ENCODE results near the gene HSPG2.

HSPG2 gene

DNA sequence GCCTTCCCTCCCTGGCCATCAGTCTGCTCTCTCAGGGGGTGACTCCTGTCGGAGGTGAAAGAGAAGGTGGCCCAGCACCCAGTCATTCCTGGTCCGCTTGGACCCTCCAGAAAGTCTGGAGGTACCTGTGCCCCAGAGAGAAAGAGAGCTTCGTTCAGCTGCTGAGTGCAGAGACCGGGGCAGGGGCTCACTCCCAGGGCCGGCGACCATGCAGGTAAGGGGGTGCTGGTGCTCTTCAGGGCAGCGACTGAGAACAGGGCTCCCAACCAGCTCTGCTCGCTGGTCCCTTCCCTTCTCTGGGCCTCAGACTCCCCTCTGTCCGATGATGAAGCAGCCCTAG lies 30.1 kb downstream of the HSPG2 start:
- no peaks in the 10 kb centered on the region for H4K20me1 ChIP-seq (ENCODE audit: insufficient read depth, low read length)
- H3K27ac ChIP-seq (ENCODE audit: low read depth, low read length, poor library complexity, severe bottlenecking), result no peak overlapping the region

DNA sequence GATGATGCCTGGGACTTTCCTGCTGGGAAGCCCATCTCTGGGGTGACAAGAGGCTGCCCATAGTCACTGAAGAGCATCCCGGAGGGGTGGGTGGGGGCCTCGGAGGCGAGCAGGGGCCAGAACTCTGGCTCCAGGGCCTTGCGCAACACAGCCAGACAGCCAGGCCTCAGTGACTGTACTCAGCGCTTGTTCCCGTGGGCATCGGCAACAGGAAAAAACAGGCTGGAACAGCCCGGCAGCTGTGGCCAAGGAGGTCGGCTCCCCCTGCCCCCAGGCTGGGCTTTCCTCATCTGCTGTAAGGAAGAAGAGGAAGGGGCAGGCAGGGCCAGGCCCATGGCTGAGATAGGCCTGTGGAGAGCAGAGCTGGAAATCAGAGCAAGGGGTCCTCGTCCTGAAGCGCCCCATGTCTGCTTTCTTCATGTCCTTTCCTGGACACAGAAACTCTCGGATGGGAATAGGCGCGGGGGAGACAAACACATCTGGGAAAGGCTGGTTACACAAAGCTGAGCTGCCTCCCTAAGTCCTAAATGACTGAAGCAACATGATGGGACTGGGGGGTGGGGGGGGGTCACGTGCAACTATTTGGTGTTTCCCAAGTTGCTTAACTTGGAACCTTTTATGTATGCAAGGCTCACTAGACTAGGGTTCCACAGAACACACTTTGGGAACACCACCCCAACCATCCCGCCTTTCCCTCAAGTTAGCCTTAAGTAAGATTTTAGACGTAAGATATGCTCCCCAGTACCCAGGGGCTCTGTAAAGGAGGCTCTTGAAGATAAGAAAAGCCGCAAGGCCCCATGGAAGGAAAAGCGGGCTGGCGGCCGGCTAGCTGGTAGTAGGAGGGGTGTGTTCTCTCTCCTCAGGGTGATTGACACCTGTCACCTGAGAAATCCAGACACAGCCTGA lies 30.7 kb downstream of the HSPG2 start:
- Histone ChIP-seq H3K4me3 (ENCODE audit: low read depth, low read length, poor library complexity, severe bottlenecking) (no peak overlapping the region), H4K20me1 (ENCODE audit: insufficient read depth, low read length) (no peaks in the 10 kb centered on the region), H3K27me3 (ENCODE audit: insufficient read depth, low read length) (peaks cover 3% of the 10 kb centered on the region; the same call in 1 of the 2 replicates), H2AFZ (ENCODE audit: low read length) (no peak overlapping the region), H3K9me2 (ENCODE audit: low read depth, low read length) (no peaks in the 10 kb centered on the region), H3K79me2 (ENCODE audit: insufficient read depth, low read length) (no peaks in the 10 kb centered on the region), H3K4me2 (ENCODE audit: low read length) (no peak overlapping the region), H3K9me3 (ENCODE audit: low read length) (no peaks in the 10 kb centered on the region), H3F3A (ENCODE audit: insufficient read depth, low read length) (no peaks in the 10 kb centered on the region), H3K27ac (ENCODE audit: low read depth, low read length, poor library complexity, severe bottlenecking) (no peak overlapping the region), H3K9ac (ENCODE audit: low read length) (no peak overlapping the region), H3K36me3 (ENCODE audit: insufficient read depth, low read length) (no peaks in the 10 kb centered on the region), H3K4me1 (ENCODE audit: insufficient read depth, low read length, severe bottlenecking) (no peaks in the 10 kb centered on the region)
- TF ChIP-seq EZH2 (IDR thresholded peaks at IDR 0.05; ENCODE audit: borderline replicate concordance, low read length), result no peak
- TF ChIP-seq, protein P1, sequence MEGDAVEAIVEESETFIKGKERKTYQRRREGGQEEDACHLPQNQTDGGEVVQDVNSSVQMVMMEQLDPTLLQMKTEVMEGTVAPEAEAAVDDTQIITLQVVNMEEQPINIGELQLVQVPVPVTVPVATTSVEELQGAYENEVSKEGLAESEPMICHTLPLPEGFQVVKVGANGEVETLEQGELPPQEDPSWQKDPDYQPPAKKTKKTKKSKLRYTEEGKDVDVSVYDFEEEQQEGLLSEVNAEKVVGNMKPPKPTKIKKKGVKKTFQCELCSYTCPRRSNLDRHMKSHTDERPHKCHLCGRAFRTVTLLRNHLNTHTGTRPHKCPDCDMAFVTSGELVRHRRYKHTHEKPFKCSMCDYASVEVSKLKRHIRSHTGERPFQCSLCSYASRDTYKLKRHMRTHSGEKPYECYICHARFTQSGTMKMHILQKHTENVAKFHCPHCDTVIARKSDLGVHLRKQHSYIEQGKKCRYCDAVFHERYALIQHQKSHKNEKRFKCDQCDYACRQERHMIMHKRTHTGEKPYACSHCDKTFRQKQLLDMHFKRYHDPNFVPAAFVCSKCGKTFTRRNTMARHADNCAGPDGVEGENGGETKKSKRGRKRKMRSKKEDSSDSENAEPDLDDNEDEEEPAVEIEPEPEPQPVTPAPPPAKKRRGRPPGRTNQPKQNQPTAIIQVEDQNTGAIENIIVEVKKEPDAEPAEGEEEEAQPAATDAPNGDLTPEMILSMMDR (IDR thresholded peaks at IDR 0.05; ENCODE audit: low read length), result no peak

More for the DNA sequence above, 30.1 kb downstream of the HSPG2 start:
- H3K4me1 ChIP-seq (ENCODE audit: insufficient read depth, low read length, severe bottlenecking), result no peaks in the 10 kb centered on the region
- no peaks in the 10 kb centered on the region for H3F3A ChIP-seq (ENCODE audit: insufficient read depth, low read length)
- H2AFZ ChIP-seq (ENCODE audit: low read length), result no peak overlapping the region
- peaks cover under 1% of the 10 kb centered on the region; the same call in 1 of the 2 replicates for H3K27me3 ChIP-seq (ENCODE audit: insufficient read depth, low read length)
- H3K9me3 ChIP-seq (ENCODE audit: low read length), result no peaks in the 10 kb centered on the region
- no peak overlapping the region for H3K4me3 ChIP-seq (ENCODE audit: low read depth, low read length, poor library complexity, severe bottlenecking)
- no peaks in the 10 kb centered on the region for H3K36me3 ChIP-seq (ENCODE audit: insufficient read depth, low read length)
- no peak overlapping the region for H3K9ac ChIP-seq (ENCODE audit: low read length)
- TF ChIP-seq EZH2 (IDR thresholded peaks at IDR 0.05; ENCODE audit: borderline replicate concordance, low read length), result no peak
- TF ChIP-seq, protein P1 (IDR thresholded peaks at IDR 0.05; ENCODE audit: low read length), result no peak
- no peaks in the 10 kb centered on the region for H3K79me2 ChIP-seq (ENCODE audit: insufficient read depth, low read length)
- H3K4me2 ChIP-seq (ENCODE audit: low read length), result no peak overlapping the region
- H3K9me2 ChIP-seq (ENCODE audit: low read depth, low read length), result no peaks in the 10 kb centered on the region

DNA sequence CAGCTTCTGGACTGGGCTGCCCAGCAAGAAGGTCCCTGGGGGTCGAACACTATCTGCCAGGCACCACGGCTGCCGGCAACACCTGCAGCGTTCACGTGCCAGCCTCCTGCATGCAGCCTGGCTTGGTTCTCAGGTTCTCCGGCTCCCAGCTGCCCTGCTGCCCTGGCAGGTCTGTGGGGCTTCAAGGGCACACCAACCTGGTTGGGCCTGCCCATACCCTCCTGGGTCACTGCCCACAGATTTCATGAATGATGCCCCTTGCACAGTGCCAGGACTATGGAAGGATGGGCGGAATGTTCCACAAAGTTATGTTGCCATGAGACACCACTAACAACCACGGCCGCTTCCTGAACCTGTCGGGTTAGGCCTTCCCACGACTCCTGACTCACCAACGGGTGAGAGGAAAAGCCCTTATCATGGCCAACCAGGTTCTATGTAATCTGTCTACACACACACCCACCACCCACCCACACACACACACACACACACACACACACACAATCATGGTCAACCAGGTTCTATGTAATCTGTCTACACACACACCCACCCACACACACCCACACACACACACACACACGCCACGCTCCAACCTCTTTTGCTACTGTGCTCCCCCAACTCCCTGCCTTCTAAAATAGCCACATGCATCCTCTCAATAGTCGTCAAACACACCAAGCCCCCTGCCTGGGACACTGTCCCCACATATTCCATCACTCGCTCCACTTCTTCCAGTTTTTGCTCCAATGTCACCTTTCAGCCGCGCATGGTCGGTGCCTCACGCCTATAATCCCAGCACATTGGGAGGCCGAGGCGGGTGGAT lies 32.2 kb downstream of the HSPG2 start:
- H3F3A ChIP-seq (ENCODE audit: insufficient read depth, low read length), result no peaks in the 10 kb centered on the region
- H3K79me2 ChIP-seq (ENCODE audit: insufficient read depth, low read length), result no peaks in the 10 kb centered on the region
- no peak overlapping the region for H3K9ac ChIP-seq (ENCODE audit: low read length)
- H2AFZ ChIP-seq (ENCODE audit: low read length), result no peak overlapping the region
- H3K27me3 ChIP-seq (ENCODE audit: insufficient read depth, low read length), result peaks cover 6% of the 10 kb centered on the region; the same call in 1 of the 2 replicates
- no peak overlapping the region for H3K4me3 ChIP-seq (ENCODE audit: low read depth, low read length, poor library complexity, severe bottlenecking)
- no peak overlapping the region for H3K27ac ChIP-seq (ENCODE audit: low read depth, low read length, poor library complexity, severe bottlenecking)
- no peaks in the 10 kb centered on the region for H3K9me3 ChIP-seq (ENCODE audit: low read length)
- H3K4me1 ChIP-seq (ENCODE audit: insufficient read depth, low read length, severe bottlenecking), result no peaks in the 10 kb centered on the region
- H3K36me3 ChIP-seq (ENCODE audit: insufficient read depth, low read length), result no peaks in the 10 kb centered on the region
- H4K20me1 ChIP-seq (ENCODE audit: insufficient read depth, low read length), result no peaks in the 10 kb centered on the region
- H3K4me2 ChIP-seq (ENCODE audit: low read length), result no peak overlapping the region
- TF ChIP-seq, protein P1 (IDR thresholded peaks at IDR 0.05; ENCODE audit: low read length), result no peak
- no peak for TF ChIP-seq EZH2 (IDR thresholded peaks at IDR 0.05; ENCODE audit: borderline replicate concordance, low read length)
- no peaks in the 10 kb centered on the region for H3K9me2 ChIP-seq (ENCODE audit: low read depth, low read length)

Data from OCI-LY1 (cell line).